PC-9 (cell line): ENCODE results near the gene ASB1. TPM values are rescaled to one million over a fixed set of nuclear protein-coding genes. Genes with fewer than 3 reads are reported as not detected.

Experiments used
- BruUV-seq: library from RNA; stranded (reverse); fragments of 400-500 nt; replicated peaks from 2 replicates; lab custom pipeline; 2021; lab: Mats Ljungman, UMichigan
- CTCF ChIA-PET: fragments of 300-600 bp; sonication (Branson Sonifier 250); formaldehyde crosslinking; loops from one replicate; lab custom pipeline; 2022; ENCODE audit warnings: antibody characterized with exemption; lab: Charles Lee
- POLR2A ChIA-PET: fragments of 300-600 bp; sonication (Branson Sonifier 250); formaldehyde crosslinking; loops from one replicate; lab custom pipeline; 2022; ENCODE audit warnings: antibody characterized with exemption; ENCODE audit not compliant: unreplicated experiment; lab: Charles Lee
- DNase-seq, 2 experiments: peaks; one replicate each; pipeline versions ENCODE4 v3.0.0 to v3.0.0-alpha.2; 2015 to 2022; ENCODE audit warnings: mixed read lengths in 1 of 2
- H2AFZ ChIP-seq: fragments of 200-600 bp; sonication (generic); 2 replicates; pipeline ENCODE4 v1.8.1; 2017; ENCODE audit warnings: antibody characterized with exemption
- H3F3A ChIP-seq: fragments of 200-600 bp; sonication (generic); 2 replicates; pipeline ENCODE4 v1.8.1; 2017; ENCODE audit warnings: antibody characterized with exemption, mild to moderate bottlenecking, low read depth; ENCODE audit not compliant: insufficient read depth
- H3K27ac ChIP-seq: fragments of 200-600 bp; sonication (generic); 2 replicates; pipeline ENCODE4 v1.6.1; 2016; ENCODE audit warnings: mixed run types
- H3K27me3 ChIP-seq: fragments of 200-600 bp; sonication (generic); 2 replicates; pipeline ENCODE4 v1.6.1; 2016; ENCODE audit warnings: low read depth, mixed run types; ENCODE audit not compliant: insufficient read depth
- H3K36me3 ChIP-seq: fragments of 200-600 bp; sonication (generic); 2 replicates; pipeline ENCODE4 v1.6.1; 2016; ENCODE audit warnings: low read depth, mixed run types
- H3K4me1 ChIP-seq: fragments of 200-600 bp; sonication (generic); replicated peaks from 2 replicates; pipeline ENCODE4 v1.6.1; 2016; ENCODE audit warnings: mixed run types; ENCODE audit not compliant: insufficient read depth
- H3K4me2 ChIP-seq: fragments of 200-600 bp; sonication (generic); 2 replicates; pipeline ENCODE4 v1.6.1; 2017; ENCODE audit warnings: mixed run types
- H3K4me3 ChIP-seq: fragments of 200-600 bp; sonication (generic); 2 replicates; pipeline ENCODE4 v1.6.1; 2016; ENCODE audit warnings: mixed run types
- H3K79me2 ChIP-seq: fragments of 200-600 bp; sonication (generic); 2 replicates; pipeline ENCODE4 v1.6.1; 2017; ENCODE audit warnings: low read depth, mixed run types
- H3K9me2 ChIP-seq: fragments of 200-600 bp; sonication (generic); 2 replicates; pipeline ENCODE4 v1.8.1; 2017; ENCODE audit warnings: mild to moderate bottlenecking; ENCODE audit not compliant: insufficient read depth
- H3K9me3 ChIP-seq: fragments of 200-600 bp; sonication (generic); 2 replicates; pipeline ENCODE4 v1.8.1; 2016; ENCODE audit warnings: low read depth; ENCODE audit not compliant: insufficient read depth
- H4K20me1 ChIP-seq: fragments of 200-600 bp; sonication (generic); 2 replicates; pipeline ENCODE4 v1.8.1; 2017; ENCODE audit not compliant: insufficient read depth
- CTCF ChIP-seq: fragments of 200-600 bp; sonication (generic); conservative IDR thresholded peaks from 2 replicates; pipeline ENCODE4 v1.6.1; 2017; ENCODE audit warnings: mixed run types, antibody characterized with exemption, mild to moderate bottlenecking, moderate library complexity
- EZH2 ChIP-seq: fragments of 200-600 bp; sonication (generic); IDR thresholded peaks from 2 replicates; pipeline ENCODE4 v1.8.0; 2017; ENCODE audit warnings: antibody characterized with exemption, low read depth
- intact Hi-C: fragments of 100-400 bp; cut with micrococcal nuclease; formaldehyde crosslinking; loops from one replicate; pipeline ENCODE4 v1.10.0; 2022; ENCODE audit not compliant: unreplicated experiment
- total RNA-seq: library from RNA; stranded (reverse); gene quantifications from 2 replicates; pipeline ENCODE4 v1.2.3, GENCODE V29; 2021

Gene ASB1
- total RNA-seq, 1 experiment from 2014 or later = 56.7 TPM

GRCh38 chr2:238439917-238440316, 13.2 kb downstream of the ASB1 start:
- no peak overlapping the region for H2AFZ ChIP-seq
- H3K27ac ChIP-seq = peak overlapping the region; percentile 81
- no peak for DNase-seq
- peaks cover 24% of the 10 kb centered on the region for H3K36me3 ChIP-seq
- BruUV-seq = TSS peak; percentile 65
- intact Hi-C loops = loop anchor here (2.0 to 5.0 kb wide), 3 partner anchors 153 to 827 kb away; partner anchors contain the start of gene PER2
- peaks cover 29% of the 10 kb centered on the region for H3K79me2 ChIP-seq
- ChIA-PET POLR2A (interaction anchor here (0.6 to 1.0 kb wide), 4 partner anchors 152 to 573 kb away, joined by 3 to 4 read pairs (median 3); no protein-coding TSS in a partner anchor), CTCF (no interaction called here)
- H3K4me1 ChIP-seq = peaks cover 13% of the 10 kb centered on the region
- no peaks in the 10 kb centered on the region for H3K9me2 ChIP-seq
- H3K4me2 ChIP-seq = peak overlapping the region; percentile 41
- peaks cover 33% of the 10 kb centered on the region for H4K20me1 ChIP-seq
- H3K9me3 ChIP-seq = no peaks in the 10 kb centered on the region
- H3K4me3 ChIP-seq = no peak overlapping the region
- H3K27me3 ChIP-seq = no peaks in the 10 kb centered on the region
- no peak for TF ChIP-seq EZH2
- peaks cover 17% of the 10 kb centered on the region for H3F3A ChIP-seq

DNA sequence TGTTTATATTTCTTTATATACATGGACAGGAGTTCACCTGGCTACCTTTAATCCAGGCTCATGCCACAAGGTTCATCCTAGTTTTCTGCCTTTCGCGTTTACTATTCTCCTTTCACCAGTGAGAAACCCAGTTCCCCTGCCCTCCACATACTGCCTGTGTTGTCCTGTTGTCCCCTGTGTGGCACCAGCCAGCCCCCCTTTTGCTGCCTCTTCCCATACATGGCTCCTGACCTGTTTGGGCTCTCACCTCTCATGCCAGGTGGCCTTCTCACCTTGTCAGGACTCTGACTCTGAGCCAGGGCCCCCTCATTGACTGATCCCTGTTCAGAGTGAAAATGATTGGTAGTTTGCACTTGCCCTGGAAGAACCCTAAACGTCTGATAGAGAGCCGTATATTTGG, 13.6 kb downstream of the ASB1 start:
- peaks cover 37% of the 10 kb centered on the region for H4K20me1 ChIP-seq
- no TSS peak for BruUV-seq
- ChIA-PET POLR2A (interaction anchor here (0.8 kb wide), 1 partner anchor 348 kb away, joined by 3 read pairs; no protein-coding TSS in a partner anchor), CTCF (interaction anchor here (0.7 kb wide), 1 partner anchor 154 kb away, joined by 7 read pairs; no protein-coding TSS in a partner anchor)
- peaks cover 28% of the 10 kb centered on the region for H3K36me3 ChIP-seq
- intact Hi-C loops = no loop called here
- H3F3A ChIP-seq = peaks cover 17% of the 10 kb centered on the region
- H3K79me2 ChIP-seq = peaks cover 29% of the 10 kb centered on the region
- no peak for DNase-seq
- no peaks in the 10 kb centered on the region for H3K9me3 ChIP-seq
- TF ChIP-seq EZH2 (no peak), CTCF (no peak)
- no peaks in the 10 kb centered on the region for H3K27me3 ChIP-seq
- peaks cover 13% of the 10 kb centered on the region for H3K4me1 ChIP-seq
- H3K4me3 ChIP-seq = no peak overlapping the region
- H3K4me2 ChIP-seq = peak overlapping the region; percentile 41
- H3K27ac ChIP-seq = peak overlapping the region; percentile 81
- no peak overlapping the region for H2AFZ ChIP-seq
- H3K9me2 ChIP-seq = no peaks in the 10 kb centered on the region

DNA sequence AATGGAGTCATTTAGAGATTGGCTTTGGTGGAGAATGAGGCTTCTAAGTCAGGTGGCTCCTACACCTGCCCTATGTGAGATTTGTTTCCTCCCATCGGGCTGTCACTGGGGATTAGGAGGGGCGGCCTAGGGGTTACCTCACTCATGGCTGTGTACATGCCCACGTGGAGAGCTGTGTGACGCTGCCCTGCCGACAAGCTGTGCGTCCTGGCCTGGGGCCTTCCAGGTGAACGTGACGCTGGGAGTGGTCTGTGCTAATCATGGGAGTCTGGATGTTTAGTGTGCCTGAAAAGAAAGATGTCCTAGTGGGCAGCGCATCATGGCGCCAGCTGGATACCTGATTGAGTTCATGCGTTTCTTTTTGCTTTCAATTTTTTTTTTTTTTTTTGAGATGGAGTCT, 14.0 kb downstream of the ASB1 start:
- Histone ChIP-seq H3K79me2 (peaks cover 29% of the 10 kb centered on the region), H3F3A (peaks cover 17% of the 10 kb centered on the region), H3K9me3 (no peaks in the 10 kb centered on the region), H4K20me1 (peaks cover 41% of the 10 kb centered on the region), H3K4me1 (peaks cover 13% of the 10 kb centered on the region), H3K4me2 (0 out of 2 replicates have a peak overlapping the region, but pooled peaks have one; percentile 41), H3K9me2 (no peaks in the 10 kb centered on the region), H3K4me3 (no peak overlapping the region), H3K36me3 (peaks cover 32% of the 10 kb centered on the region), H3K27me3 (no peaks in the 10 kb centered on the region), H2AFZ (no peak overlapping the region), H3K27ac (peak overlapping the region; percentile 81)
- ChIA-PET POLR2A (no interaction called here), CTCF (interaction anchor here (0.7 kb wide), 2 partner anchors 155 to 1934 kb away, joined by 7 to 11 read pairs; no protein-coding TSS in a partner anchor)
- no peak for DNase-seq
- no TSS peak for BruUV-seq
- intact Hi-C loops = no loop called here
- no peak for TF ChIP-seq EZH2
- no peak for TF ChIP-seq CTCF
